Osteocyte (in vitro differentiated cells): ENCODE results near the gene DGLUCY. TPM values are rescaled to one million over a fixed set of nuclear protein-coding genes. Genes with fewer than 3 reads are reported as not detected.

Experiments used
- DNase-seq: peaks from one replicate; pipeline ENCODE4 v3.0.0; 2021; ENCODE audit warnings: mixed read lengths; ENCODE audit not compliant: unreplicated experiment; ENCODE audit errors: extremely low spot score
- H3K27ac Mint-ChIP-seq: one replicate; pipeline ENCODE4 v1.8.0; 2021; ENCODE audit warnings: mild to moderate bottlenecking, mixed read lengths; ENCODE audit not compliant: unreplicated experiment
- H3K27me3 Mint-ChIP-seq: one replicate; pipeline ENCODE4 v1.8.0; 2021; ENCODE audit warnings: mixed read lengths; ENCODE audit not compliant: unreplicated experiment
- H3K36me3 Mint-ChIP-seq: one replicate; pipeline ENCODE4 v1.8.0; 2021; ENCODE audit warnings: mixed read lengths; ENCODE audit not compliant: unreplicated experiment
- H3K4me1 Mint-ChIP-seq: one replicate; pipeline ENCODE4 v1.8.0; 2021; ENCODE audit warnings: mixed read lengths; ENCODE audit not compliant: unreplicated experiment
- H3K4me3 Mint-ChIP-seq: one replicate; pipeline ENCODE4 v1.8.0; 2021; ENCODE audit warnings: mild to moderate bottlenecking, moderate library complexity, mixed read lengths; ENCODE audit not compliant: unreplicated experiment
- H3K9me3 Mint-ChIP-seq: one replicate; pipeline ENCODE4 v1.8.0; 2021; ENCODE audit warnings: mixed read lengths; ENCODE audit not compliant: unreplicated experiment
- long read RNA-seq: library from polyadenylated mRNA; unstranded; transcript quantifications from one replicate; pipeline ENCODE4 v2.0.0, GENCODE V29; 2021
- total RNA-seq: library from RNA; stranded (reverse); gene quantifications from 2 replicates; pipeline ENCODE4 v1.2.1, GENCODE V29; 2021
- TF ChIP-seq, protein P1 (sequence below): fragments of 200-600 bp; sonication (generic); IDR thresholded peaks from 2 replicates; pipeline ENCODE4 v1.5.0; 2021; ENCODE audit warnings: antibody characterized with exemption, mild to moderate bottlenecking, moderate library complexity

Gene DGLUCY, protein sequence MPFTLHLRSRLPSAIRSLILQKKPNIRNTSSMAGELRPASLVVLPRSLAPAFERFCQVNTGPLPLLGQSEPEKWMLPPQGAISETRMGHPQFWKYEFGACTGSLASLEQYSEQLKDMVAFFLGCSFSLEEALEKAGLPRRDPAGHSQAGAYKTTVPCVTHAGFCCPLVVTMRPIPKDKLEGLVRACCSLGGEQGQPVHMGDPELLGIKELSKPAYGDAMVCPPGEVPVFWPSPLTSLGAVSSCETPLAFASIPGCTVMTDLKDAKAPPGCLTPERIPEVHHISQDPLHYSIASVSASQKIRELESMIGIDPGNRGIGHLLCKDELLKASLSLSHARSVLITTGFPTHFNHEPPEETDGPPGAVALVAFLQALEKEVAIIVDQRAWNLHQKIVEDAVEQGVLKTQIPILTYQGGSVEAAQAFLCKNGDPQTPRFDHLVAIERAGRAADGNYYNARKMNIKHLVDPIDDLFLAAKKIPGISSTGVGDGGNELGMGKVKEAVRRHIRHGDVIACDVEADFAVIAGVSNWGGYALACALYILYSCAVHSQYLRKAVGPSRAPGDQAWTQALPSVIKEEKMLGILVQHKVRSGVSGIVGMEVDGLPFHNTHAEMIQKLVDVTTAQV
- 20.4 and 29.3 TPM in 2 replicates for total RNA-seq
- long read RNA-seq, transcript DGLUCY-201 (14 exons, 2,967 nt) = major isoform, 30 of 141 reads
- long read RNA-seq, partial matches to known transcripts = 17 of 141 reads
- long read RNA-seq, other reads (novel, unspliced or antisense) = 90 of 141 reads

DNA sequence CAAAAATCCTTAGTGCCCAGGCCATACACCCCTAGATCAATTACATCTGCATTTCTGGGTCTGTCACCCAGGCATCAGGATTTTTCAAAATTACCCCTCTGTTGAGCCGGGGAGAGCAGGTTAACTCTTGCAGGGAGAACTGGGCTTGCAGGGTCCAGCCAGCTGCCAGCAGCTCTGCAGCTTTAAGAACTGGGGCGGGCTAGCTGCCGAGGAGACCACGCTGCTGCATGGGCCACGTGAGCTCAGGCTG, at the start of gene DGLUCY:
TSS of gene DGLUCY (plus strand) at position 245 of the 250 bp plus-strand sequence. CDS start 46,222 bp downstream, outside the sequence.
- H3K36me3 Mint-ChIP-seq = peaks cover 1% of the 10 kb centered on the region
- TF ChIP-seq, protein P1, sequence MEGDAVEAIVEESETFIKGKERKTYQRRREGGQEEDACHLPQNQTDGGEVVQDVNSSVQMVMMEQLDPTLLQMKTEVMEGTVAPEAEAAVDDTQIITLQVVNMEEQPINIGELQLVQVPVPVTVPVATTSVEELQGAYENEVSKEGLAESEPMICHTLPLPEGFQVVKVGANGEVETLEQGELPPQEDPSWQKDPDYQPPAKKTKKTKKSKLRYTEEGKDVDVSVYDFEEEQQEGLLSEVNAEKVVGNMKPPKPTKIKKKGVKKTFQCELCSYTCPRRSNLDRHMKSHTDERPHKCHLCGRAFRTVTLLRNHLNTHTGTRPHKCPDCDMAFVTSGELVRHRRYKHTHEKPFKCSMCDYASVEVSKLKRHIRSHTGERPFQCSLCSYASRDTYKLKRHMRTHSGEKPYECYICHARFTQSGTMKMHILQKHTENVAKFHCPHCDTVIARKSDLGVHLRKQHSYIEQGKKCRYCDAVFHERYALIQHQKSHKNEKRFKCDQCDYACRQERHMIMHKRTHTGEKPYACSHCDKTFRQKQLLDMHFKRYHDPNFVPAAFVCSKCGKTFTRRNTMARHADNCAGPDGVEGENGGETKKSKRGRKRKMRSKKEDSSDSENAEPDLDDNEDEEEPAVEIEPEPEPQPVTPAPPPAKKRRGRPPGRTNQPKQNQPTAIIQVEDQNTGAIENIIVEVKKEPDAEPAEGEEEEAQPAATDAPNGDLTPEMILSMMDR = no peak
- no peaks in the 10 kb centered on the region for H3K9me3 Mint-ChIP-seq
- H3K27ac Mint-ChIP-seq = peak within 1 kb of the TSS; percentile 90
- H3K4me1 Mint-ChIP-seq = peaks cover 53% of the 10 kb centered on the region
- H3K4me3 Mint-ChIP-seq = peak within 1 kb of the TSS; percentile 85
- H3K27me3 Mint-ChIP-seq = no peaks in the 10 kb centered on the region
- DNase-seq = peak; percentile 87

DNA sequence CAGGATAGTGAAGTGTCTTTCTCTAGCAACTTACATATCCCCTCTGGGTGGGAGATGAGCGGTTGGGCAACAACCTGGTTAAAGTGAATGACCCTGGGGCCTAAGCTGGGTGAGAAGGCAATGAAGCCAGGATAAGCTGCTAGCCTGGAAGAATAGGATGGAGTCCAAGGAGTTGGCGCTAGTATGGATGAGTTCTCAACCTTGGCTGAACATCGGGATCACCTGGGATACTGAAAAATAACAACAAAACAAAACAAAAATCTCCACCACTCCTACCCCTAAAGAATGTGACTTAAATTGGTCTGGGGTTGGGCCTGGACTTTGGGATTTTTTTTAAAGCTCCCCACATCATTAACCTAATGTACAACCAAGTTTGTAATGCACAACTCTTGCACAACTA, 48.6 kb upstream of the DGLUCY start:
- H3K27ac Mint-ChIP-seq = no peak overlapping the region
- TF ChIP-seq, protein P1 = no peak
- DNase-seq = no peak
- no peaks in the 10 kb centered on the region for H3K36me3 Mint-ChIP-seq
- no peaks in the 10 kb centered on the region for H3K4me1 Mint-ChIP-seq
- no peaks in the 10 kb centered on the region for H3K9me3 Mint-ChIP-seq
- peaks cover 5% of the 10 kb centered on the region for H3K27me3 Mint-ChIP-seq
- H3K4me3 Mint-ChIP-seq = no peak overlapping the region

DNA sequence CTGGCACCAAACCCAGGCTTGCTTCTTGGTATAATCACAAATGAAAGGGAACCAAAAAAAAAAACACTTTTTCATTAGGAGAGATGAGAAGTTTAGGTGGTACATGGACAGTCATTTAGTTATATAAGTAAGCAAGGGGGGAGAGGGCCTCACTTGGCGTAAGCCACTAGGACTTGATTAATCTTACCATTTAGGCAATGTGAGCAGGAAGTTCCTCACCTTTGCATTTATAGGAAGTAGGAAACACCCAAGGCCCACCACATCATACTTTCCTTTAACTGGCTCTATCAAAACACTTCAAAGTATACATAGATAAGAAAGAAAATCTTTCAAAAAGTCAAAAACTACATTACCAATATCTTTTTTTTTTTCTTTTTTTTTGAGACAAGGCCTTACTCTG, 46.7 kb upstream of the DGLUCY start:
- Mint-ChIP-seq H3K36me3 (no peaks in the 10 kb centered on the region), H3K27me3 (peaks cover 8% of the 10 kb centered on the region), H3K4me1 (no peaks in the 10 kb centered on the region), H3K4me3 (no peak overlapping the region), H3K27ac (no peak overlapping the region), H3K9me3 (no peaks in the 10 kb centered on the region)
- TF ChIP-seq, protein P1 = no peak
- no peak for DNase-seq

DNA sequence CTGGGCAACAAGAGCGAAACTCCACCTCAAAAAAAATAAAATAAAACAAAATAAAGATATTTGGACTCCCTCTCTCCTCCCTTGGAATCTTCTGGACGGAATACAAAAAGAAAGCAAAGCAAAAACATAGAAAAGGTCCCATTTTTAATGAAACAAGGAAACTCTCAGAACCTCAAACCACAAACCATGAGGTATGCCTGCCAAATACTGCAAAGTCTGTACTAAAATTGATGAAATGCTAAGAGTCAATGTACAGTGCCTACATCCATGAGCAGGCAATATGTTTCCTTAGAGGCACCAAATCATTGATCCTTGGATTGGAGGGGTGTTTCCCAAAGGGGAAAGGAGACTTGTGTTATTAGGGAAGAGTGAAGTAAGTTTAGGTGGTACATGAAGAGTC, 45.2 kb upstream of the DGLUCY start:
- H3K4me1 Mint-ChIP-seq = no peaks in the 10 kb centered on the region
- no peak for DNase-seq
- peaks cover 8% of the 10 kb centered on the region for H3K27me3 Mint-ChIP-seq
- TF ChIP-seq, protein P1 = no peak
- H3K9me3 Mint-ChIP-seq = no peaks in the 10 kb centered on the region
- H3K4me3 Mint-ChIP-seq = no peak overlapping the region
- H3K27ac Mint-ChIP-seq = no peak overlapping the region
- H3K36me3 Mint-ChIP-seq = no peaks in the 10 kb centered on the region

DNA sequence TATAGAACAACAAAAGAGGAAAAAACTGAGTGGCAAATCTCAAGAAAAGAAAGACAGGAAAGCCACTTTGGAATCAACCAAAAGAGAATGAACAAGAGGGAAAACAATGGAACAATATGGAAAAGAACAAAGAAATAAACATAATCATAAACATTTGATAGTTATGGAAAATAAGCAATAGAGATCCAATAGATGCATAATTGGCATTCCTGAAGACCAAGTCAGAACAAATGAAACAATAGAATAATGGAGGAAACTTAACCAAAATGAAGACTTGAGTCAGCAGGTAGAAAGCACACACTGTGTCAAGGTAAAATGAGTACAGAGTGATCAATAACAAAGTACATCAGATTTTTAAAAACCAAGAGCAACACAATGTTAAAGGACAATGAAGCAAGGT, 43.3 kb upstream of the DGLUCY start:
- H3K27me3 Mint-ChIP-seq = peaks cover 6% of the 10 kb centered on the region
- no peak overlapping the region for H3K4me3 Mint-ChIP-seq
- no peak for DNase-seq
- H3K9me3 Mint-ChIP-seq = no peaks in the 10 kb centered on the region
- no peak overlapping the region for H3K27ac Mint-ChIP-seq
- TF ChIP-seq, protein P1 = no peak
- no peaks in the 10 kb centered on the region for H3K4me1 Mint-ChIP-seq
- H3K36me3 Mint-ChIP-seq = no peaks in the 10 kb centered on the region
